A172 (cell line): ENCODE results near the gene EPHA1. TPM values are rescaled to one million over a fixed set of nuclear protein-coding genes. Genes with fewer than 3 reads are reported as not detected.
A peak's percentile ranks its signal among the peaks of the same experiment; 100 is the strongest.

ENCODE experiments used
- DNase-seq: peaks from one replicate; pipeline ENCODE4 v3.0.0-alpha.2; 2015; ENCODE audit warnings: low spot score
- total RNA-seq: library from RNA; depleted of rRNA; stranded (reverse); fragments of >200 nt; shearing (Covaris generic); gene quantifications from 2 replicates; pipeline ENCODE4 v1.2.3, GENCODE V29; 2014; rRNA removed

Gene EPHA1
- 0.03 TPM in 1 of 2 replicates, not detected in the other for total RNA-seq

DNA sequence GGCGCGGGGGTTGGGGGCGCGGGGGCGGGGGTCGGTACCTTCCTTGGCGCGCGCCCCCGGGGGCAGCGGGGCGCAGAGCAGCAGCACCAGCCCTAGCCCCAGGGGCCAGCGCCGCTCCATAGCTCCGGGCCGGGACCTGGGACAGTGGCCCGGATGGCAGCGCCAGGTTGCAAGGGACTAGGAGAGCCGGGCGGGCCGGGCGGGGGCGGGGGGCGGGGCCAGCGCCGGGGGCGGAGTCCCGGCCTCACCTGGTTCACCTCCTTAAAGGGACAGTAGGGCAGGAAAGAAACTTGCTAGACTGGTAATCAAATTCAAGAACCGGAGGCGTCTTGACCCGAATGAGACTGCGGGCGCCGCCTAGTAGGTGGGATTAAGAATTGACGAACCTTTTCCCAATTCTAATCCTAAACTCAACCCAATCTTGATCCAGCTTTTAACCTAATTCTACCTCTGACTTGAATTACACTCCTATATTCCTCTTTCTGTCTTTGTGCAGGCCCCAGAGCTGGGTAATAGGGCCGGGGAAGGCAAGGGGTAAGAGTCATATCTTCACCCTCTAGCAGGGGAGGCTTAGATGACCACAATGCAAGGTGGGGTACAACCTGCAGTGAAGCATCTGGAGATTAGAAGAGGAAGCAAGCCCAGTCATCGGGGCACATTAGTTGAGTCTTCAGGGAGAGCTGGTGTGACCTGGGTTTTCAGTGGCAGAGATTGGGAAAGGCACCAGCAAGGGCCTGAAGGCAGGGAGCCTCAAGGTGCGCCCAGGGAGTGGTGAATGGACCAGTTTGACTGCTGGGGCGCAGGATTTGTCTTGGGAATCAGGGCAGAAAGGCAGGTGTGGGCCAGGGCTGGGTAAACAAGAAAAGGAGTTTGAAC, at the start of gene EPHA1:
EPHA1 (minus strand) TSS at position 171 of the 876 bp plus-strand sequence; CDS start at position 120, 51 bp downstream.
- no peak for DNase-seq

DNA sequence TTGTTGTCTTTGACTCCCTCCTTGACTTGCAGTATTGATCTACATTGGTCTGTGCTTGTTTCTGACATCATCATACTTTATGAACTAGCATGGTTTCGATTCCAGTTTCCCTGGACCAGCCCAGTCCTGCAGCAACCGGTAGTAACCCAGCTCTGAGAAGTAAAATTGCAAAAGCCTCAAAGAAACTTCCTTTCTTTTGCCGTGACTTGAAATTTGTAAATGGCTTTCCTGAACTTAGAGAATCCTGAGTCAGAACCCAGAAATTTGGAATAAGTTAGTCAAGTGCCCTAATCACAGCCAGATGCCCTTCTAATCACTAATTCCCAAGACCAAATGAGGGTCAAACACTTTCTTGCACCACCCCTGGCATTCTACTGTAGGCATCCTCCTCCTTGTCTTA, 49.6 kb upstream of the EPHA1 start:
- DNase-seq = no peak

GRCh38 chr7:143456992-143457793, 48.5 kb upstream of the EPHA1 start:
- DNase-seq = no peak

- no peak for DNase-seq
These were observed 47.3 kb upstream of the EPHA1 start for GRCh38 chr7:143455942-143456341.

DNA sequence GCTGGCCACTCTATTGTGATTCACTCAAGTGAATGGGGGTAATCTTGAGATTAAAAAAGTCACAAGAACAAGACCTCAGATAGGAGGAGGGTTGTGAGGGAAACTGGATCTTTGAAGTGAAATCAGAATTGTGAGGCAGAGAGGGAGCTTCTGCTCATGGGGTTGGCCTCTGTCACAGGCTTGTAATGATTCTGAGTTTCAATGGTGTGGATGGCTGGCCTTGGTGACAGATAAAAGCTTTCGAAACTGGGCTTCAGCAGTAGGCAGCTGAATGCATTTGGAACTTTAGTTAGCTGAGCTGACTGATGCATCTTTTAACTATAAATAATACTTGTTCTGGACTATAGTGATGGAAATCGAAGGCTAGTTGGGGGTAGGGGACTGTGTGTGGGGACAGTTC, 46.8 kb upstream of the EPHA1 start:
- DNase-seq = no peak

DNA sequence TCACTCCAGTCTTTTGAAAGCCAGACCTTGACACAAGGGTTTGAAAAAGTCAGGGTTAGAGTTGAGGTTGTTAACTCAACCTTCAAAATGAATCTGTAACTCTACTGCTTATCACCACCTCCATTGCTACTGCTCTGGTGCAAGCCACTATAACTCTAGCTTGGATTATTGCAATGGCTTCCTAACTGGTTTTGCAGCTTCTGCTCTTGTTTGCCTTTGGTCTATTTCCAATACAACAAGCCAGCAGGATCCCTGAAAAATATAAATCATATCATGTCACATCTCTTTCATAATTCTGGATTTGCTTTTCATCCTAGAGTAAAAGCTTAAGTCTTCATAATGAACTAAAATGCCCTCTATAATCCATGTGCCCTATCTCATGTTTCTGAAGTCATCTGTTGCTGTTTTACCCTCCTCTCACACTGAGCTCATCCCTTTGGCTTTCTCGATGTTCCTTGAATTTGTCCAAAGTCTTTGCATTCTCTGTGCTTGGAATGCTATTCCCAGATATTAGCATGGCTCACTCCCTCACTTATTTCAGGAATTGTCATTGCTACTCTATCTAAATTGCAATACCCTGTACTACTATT, 45.5 kb upstream of the EPHA1 start:
- no peak for DNase-seq

GRCh38 chr7:143452495-143452894, 43.8 kb upstream of the EPHA1 start:
- DNase-seq = no peak

GRCh38 chr7:143451746-143452145, 43.1 kb upstream of the EPHA1 start:
- DNase-seq = no peak

DNA sequence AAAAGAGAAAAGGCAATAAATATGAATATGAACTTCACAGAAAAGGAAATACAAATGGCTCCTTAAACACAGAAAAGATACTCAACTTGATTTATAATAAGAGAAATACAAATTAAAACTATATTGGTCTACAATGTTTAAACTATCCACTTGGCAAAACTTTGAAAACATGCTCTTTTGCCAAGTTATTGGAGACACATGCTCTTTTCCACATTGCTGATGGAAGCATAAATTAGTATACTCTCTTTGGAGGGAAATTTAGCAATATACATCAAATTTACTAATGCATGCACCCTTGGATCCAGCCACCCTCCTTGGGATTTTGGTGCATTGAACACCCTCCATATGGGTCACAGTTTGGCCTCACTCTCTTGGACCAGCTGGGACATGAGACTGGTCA, 42.5 kb upstream of the EPHA1 start:
- no peak for DNase-seq

- no peak for DNase-seq
These were observed 41.1 kb upstream of the EPHA1 start for GRCh38 chr7:143449793-143450192.

DNA sequence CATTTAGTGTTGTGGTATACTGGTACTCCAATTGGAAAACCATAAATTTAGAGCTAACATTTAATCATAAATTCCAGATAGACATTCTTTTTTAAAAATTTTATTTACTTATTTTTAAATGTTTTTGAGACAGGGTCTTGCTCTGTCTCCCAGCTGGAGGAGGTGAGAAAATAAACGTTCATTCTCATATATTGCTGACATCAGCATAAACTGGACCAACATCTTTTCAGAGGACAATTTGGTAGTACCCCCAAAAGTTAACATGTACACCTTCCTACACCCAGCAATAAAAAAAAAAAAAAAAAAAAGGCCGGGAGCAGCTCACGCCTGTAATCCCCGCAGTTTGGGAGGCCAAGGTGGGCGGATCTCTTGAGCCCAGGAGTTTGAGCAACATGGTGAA, 39.8 kb upstream of the EPHA1 start:
- no peak for DNase-seq

GRCh38 chr7:143447466-143447865, 38.8 kb upstream of the EPHA1 start:
- DNase-seq = no peak

GRCh38 chr7:143444785-143445184, 36.1 kb upstream of the EPHA1 start:
- no peak for DNase-seq

DNA sequence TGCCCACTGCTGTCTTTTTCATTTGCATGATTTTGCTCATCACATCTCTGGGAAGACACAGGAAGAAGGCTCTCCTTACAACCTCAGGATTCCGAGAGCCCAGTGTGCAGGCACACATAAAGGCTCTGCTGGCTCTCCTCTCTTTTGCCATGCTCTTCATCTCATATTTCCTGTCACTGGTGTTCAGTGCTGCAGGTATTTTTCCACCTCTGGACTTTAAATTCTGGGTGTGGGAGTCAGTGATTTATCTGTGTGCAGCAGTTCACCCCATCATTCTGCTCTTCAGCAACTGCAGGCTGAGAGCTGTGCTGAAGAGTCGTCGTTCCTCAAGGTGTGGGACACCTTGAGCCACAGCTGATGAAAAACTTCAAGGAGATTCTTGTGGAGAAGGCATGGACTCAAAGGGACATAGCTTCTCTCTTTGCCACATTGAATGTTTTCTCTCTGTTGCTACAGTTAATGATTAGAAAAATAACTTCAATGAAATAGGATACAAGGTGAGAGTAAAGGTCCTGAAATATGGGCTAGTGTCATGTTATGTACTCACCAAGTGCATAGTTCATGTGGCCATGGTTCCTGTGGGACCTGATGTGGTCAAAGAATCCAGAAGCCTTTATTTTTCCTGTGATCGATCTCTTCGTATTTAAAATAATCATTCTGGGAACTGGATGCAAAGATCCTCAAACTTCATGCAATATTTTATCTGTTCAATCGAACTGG, 35.6 kb upstream of the EPHA1 start:
- no peak for DNase-seq

DNA sequence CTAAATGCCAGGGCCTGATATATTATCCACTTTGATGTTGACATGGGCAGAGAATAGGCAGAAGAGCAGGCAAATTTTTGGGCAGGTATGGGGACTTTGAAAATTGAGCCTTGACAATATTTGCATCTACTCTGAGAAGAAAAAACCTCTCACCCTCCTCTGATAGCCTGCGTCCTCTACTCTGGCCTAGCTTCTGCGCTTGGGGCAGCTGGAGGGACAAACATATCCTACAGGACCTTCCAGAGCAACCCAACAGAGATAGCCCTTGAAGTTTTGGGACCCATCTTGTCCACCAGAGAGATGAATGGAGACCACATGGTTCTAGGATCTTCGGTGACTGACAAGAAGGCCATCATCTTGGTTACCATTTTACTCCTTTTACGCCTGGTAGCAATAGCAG, 34.5 kb upstream of the EPHA1 start, which contains the start of gene TAS2R60:
TAS2R60 (plus strand) TSS at position 301 of the 400 bp plus-strand sequence; CDS start at position 301, 0 bp downstream.
- DNase-seq = no peak

DNA sequence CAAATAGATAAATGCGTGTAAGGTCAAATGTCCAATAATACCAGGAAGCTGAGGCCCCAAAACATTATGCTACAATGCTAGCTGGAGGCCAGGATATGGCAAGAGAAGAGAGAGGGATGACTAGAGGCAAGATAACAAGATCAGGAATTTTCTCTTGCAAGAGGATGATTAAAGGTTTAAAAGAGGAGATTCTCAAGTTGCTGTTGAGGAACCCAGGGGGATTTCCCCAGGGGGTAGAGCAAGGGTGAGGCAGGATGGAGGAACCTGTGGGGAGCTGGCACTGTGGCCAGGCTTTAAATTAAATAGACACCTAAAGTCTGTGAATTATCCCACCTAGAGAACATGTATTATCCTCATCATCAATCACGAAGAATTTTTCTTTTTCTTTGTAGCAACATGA, 31.2 kb upstream of the EPHA1 start:
- DNase-seq = no peak

GRCh38 chr7:143437578-143437977, 28.9 kb upstream of the EPHA1 start:
- DNase-seq = no peak

DNA sequence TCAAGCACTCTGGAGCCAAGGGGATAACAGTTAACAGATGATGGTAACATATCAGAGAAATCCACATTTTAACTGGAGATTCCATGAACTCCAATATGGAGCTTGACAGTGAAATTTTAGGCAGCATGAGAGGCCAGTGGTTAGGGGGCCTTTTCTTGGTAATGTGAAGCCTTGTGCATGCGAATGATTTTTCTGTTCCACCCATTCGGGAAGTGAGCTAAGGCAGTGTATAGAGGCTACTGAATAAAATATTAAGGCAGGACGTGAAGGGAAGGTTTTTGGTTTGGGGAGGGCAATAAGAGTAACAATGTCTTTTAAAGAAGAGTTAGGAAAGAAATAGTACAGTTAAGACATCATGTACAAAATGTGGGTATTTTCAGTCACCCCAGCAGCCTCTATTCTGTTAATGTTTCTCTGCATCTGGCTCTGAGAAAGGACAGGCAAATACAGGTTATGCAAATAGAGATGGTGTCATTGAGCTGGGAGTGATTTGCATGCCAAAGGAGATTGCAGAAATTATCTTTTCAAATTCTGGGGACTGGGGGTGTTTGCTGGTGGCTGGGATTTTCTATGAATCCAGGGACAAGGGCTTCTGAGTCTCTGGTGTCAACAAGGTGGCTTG, 27.8 kb upstream of the EPHA1 start:
- no peak for DNase-seq

GRCh38 chr7:143435266-143435665, 26.6 kb upstream of the EPHA1 start:
- peak; percentile 8 for DNase-seq

DNA sequence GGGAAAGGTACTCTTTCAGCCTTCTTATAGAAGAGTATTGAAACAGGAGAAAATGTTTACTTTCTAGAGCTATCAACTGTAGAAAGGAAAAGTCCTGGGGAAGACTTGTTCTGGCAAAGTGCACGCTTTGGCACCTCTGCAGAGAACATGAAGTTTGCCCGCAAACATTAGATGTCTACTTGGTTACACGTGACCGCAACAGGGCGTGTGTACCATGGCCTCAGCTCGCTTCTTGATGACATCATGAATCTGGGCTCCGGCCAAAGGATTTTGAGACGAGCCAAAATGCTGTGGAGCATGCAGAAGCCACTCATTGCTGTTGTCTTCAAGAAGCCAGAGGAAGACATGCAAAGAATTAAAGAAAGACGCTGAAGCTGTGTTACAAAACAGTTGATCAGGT, 26.0 kb upstream of the EPHA1 start:
- DNase-seq = no peak

DNA sequence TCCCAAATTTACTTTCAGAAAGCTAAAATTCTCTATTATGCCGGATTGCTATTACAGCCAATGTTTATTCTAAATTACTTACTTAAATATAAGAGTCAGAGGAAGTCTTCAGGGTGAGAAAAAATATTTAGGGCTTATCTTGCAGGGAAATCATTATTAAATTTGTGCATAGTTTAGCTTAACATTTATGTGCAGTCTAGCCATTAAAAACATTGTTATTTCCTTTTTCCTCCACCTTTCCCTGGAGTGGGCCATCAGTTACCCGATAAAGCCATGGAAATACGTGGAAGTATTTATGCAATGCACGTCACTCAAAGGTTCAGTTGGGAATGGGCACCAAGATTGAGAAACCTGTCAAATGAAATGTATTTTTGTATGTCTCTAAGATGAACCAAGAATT, 25.1 kb upstream of the EPHA1 start:
- no peak for DNase-seq
